AG20443 (cell line): ENCODE measurements around the gene PCP2.

Experiments
- DNase-seq: peaks from one replicate; pipeline ENCODE4 v3.0.0; 2012; ENCODE audit warnings: low spot score, mixed read lengths

Gene PCP2

GRCh38 chr19:7638802-7639465 is 5.4 kb upstream of the PCP2 start:
- DNase-seq, result no peak

- DNase-seq, result no peak
These were observed 4.1 kb upstream of the PCP2 start for GRCh38 chr19:7637374-7638256.

GRCh38 chr19:7636691-7637373 is 3.3 kb upstream of the PCP2 start, which contains the start of gene STXBP2:
STXBP2 (plus strand) TSS chr19:7637110; CDS start chr19:7637150, 40 bp downstream.
- DNase-seq, result peak; percentile 68

- DNase-seq, result no peak
These were observed 2.8 kb upstream of the PCP2 start for GRCh38 chr19:7636317-7636690.

GRCh38 chr19:7635670-7636069 is 2.2 kb upstream of the PCP2 start:
- no peak for DNase-seq

GRCh38 chr19:7632340-7633203 is 947 bp downstream of the PCP2 start:
- DNase-seq, result no peak

GRCh38 chr19:7631577-7631976 is 1.9 kb downstream of the PCP2 start:
- no peak for DNase-seq

GRCh38 chr19:7629347-7630054 is 4.0 kb downstream of the PCP2 start, which contains the start of the genes PET100 and XAB2:
PET100 (plus strand) TSS chr19:7629793; CDS start chr19:7629834, 41 bp downstream.
XAB2 (minus strand) TSS chr19:7629545; CDS start chr19:7629527, 18 bp downstream.
- DNase-seq, result peak; percentile 99

GRCh38 chr19:7628589-7629311 is 4.8 kb downstream of the PCP2 start:
- no peak for DNase-seq

- DNase-seq, result no peak
These were observed 6.4 kb downstream of the PCP2 start for GRCh38 chr19:7627166-7627565.

- DNase-seq, result no peak
These were observed 7.7 kb downstream of the PCP2 start for GRCh38 chr19:7625763-7626372.

GRCh38 chr19:7624810-7625209 is 8.7 kb downstream of the PCP2 start:
- DNase-seq, result no peak

GRCh38 chr19:7623725-7624603 is 9.6 kb downstream of the PCP2 start:
- DNase-seq, result no peak

- DNase-seq, result no peak
These were observed 10.4 kb downstream of the PCP2 start for GRCh38 chr19:7622933-7623685.

GRCh38 chr19:7620442-7621412 is 12.8 kb downstream of the PCP2 start:
- DNase-seq, result no peak

GRCh38 chr19:7619671-7620441 is 13.7 kb downstream of the PCP2 start:
- no peak for DNase-seq
